ENCODE results near the gene IPMK. TPM values are rescaled to one million over a fixed set of nuclear protein-coding genes. Genes with fewer than 3 reads are reported as not detected.

The IPMK gene
- polyA plus RNA-seq (2012; ENCODE audit: insufficient read depth, insufficient read length): 2.8 TPM

DNA sequence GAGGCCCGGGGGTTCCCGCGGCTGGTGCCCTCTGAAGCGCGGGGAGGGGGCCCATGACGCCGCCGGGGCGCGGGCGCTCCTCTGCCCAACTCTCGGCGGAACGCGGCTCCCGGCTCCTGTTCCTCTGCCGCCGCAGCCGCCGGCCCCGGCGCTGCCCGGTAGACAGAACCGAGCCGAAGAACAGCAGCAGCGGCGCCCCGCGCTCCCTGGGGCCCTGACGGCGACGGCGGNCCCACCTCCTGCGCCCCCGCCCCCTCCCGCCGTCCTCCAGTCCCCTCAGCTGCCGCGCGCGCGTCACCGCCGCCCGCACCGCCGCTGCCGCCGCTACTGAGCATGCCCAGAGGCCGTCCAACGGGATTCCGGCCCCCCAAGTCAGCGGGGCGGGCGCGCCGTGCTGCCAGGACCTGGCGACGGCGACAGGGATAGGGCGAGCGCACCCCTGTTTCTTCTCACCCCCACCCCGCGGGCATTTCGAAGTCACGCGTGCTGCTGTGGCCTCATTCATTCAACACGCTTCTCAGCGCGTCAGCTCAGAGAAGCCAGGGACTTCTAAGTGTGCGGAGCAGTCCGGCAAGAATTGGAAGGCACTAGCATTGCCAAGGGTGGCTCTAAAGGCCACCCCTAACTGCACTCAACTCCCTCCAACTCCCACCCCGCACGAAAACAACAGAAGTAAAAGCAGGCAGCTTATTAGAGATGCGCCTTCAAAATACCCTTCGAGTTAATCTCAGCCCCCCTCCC is at the start of gene IPMK:
IPMK (minus strand) TSS at position 182 of the 741 bp plus-strand sequence. CDS start 283 bp downstream, outside the sequence.
- peak; percentile 78 for DNase-seq (ENCODE audit: low read depth, low spot score)
- H3K4me3 ChIP-seq (ENCODE audit: low read length): peak within 1 kb of the TSS; percentile 95

DNA sequence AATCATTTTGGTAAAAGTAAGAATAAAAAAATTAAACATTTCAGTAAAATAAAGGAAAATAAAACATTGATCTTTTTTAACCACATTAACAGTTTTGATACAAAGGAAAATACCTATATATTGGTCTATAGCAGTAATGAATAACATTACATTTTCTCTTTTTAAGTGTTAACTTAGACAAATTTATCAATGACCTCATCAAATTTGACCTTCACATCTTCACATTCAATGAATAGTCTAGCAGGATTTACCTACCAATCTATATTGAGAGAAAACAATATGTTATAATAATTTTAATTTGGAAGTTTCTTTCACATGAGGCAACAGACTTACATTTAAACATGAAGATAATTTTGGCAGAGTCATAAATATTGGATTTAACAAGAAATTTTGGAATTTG is 49.2 kb upstream of the IPMK start:
- no peak overlapping the region for H3K4me3 ChIP-seq (ENCODE audit: low read length)
- no peak for DNase-seq (ENCODE audit: low read depth, low spot score)

GRCh38 chr10:58311026-58311425 is 43.3 kb upstream of the IPMK start:
- no peak for DNase-seq (ENCODE audit: low read depth, low spot score)
- H3K4me3 ChIP-seq (ENCODE audit: low read length): no peak overlapping the region

- H3K4me3 ChIP-seq (ENCODE audit: low read length): no peak overlapping the region
- no peak for DNase-seq (ENCODE audit: low read depth, low spot score)
Observed at GRCh38 chr10:58307676-58308075, 40.0 kb upstream of the IPMK start.

DNA sequence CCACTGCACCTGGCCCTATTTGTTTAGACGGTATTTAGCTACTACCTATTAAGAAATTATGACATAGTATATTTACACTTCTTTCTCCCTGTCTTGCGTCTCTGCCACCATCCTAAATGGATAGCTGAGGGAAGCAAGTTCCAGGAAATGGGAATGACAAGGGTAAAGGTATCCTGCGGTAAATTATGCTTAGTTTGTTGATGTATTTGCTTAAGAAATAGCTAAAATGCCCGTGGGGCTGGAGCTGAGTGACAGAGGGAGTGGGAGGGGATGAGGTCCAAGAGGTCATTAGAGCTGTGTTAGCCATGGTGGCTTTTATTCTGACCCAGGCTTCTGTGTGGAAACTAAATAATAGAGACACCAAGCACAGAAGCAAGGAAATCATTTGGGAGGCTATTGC is 38.1 kb upstream of the IPMK start:
- DNase-seq (ENCODE audit: low read depth, low spot score): no peak

DNA sequence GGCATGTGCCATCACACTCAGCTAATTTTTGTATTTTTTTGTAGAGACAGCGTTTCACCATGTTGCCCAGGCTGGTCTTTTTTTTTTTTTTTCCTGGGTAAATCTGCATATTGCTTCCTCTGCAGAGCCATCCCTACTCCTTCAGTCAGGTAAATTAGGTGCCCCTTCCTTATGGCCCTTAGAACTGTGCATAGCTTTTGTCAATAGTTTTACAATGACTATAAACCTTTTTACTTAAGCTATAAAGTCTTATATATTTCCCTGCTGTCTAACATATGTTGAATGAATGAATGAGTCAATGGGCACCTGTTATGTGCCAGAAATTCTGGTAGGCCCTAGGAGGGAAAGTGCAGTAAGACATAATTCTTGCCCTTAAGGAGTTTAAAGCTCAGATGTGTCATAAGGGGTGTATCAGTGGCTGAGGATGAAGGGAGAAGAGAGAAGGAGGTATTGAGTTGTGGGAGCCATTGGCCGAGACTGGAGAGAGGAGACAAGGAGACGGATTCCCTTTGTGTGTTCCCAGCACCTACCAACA is 36.5 kb upstream of the IPMK start:
- no peak overlapping the region for H3K4me3 ChIP-seq (ENCODE audit: low read length)
- no peak for DNase-seq (ENCODE audit: low read depth, low spot score)

More for the DNA sequence above, 38.1 kb upstream of the IPMK start:
- no peak overlapping the region for H3K4me3 ChIP-seq (ENCODE audit: low read length)

DNA sequence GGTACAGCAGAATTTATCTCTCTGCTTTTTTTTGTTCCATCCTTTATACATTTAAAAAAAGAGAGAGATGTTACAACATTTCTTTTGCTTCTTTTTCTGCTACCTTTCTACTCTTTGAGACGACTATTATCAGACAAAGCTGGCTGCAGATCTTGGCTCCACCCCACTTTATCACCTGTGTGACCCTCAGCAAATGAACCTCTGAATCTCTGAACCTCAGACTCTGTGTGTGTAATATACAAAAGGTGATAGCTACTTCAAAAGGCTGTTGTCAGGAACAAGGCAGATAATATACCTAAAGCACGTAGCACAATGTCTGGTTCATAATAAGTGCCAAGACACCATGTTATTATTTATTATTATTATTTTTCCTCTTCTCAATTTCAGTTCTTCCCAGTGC is 34.6 kb upstream of the IPMK start:
- DNase-seq (ENCODE audit: low read depth, low spot score): no peak
- H3K4me3 ChIP-seq (ENCODE audit: low read length): no peak overlapping the region

- no peak for DNase-seq (ENCODE audit: low read depth, low spot score)
- H3K4me3 ChIP-seq (ENCODE audit: low read length): no peak overlapping the region
Observed at GRCh38 chr10:58300676-58301075, 33.0 kb upstream of the IPMK start.

- peak; percentile 51 for DNase-seq (ENCODE audit: low read depth, low spot score)
- H3K4me3 ChIP-seq (ENCODE audit: low read length): no peak overlapping the region
Observed at GRCh38 chr10:58299580-58299979, 31.9 kb upstream of the IPMK start.

- no peak overlapping the region for H3K4me3 ChIP-seq (ENCODE audit: low read length)
- DNase-seq (ENCODE audit: low read depth, low spot score): no peak
Observed at GRCh38 chr10:58293989-58294388, 26.3 kb upstream of the IPMK start.

- no peak overlapping the region for H3K4me3 ChIP-seq (ENCODE audit: low read length)
- peak; percentile 47 for DNase-seq (ENCODE audit: low read depth, low spot score)
Observed at GRCh38 chr10:58291538-58292174, 24.0 kb upstream of the IPMK start.

- no peak overlapping the region for H3K4me3 ChIP-seq (ENCODE audit: low read length)
- peak; percentile 56 for DNase-seq (ENCODE audit: low read depth, low spot score)
Observed at GRCh38 chr10:58282615-58283014, 14.9 kb upstream of the IPMK start.

- no peak for DNase-seq (ENCODE audit: low read depth, low spot score)
- no peak overlapping the region for H3K4me3 ChIP-seq (ENCODE audit: low read length)
Observed at GRCh38 chr10:58281092-58281752, 13.5 kb upstream of the IPMK start.

- no peak overlapping the region for H3K4me3 ChIP-seq (ENCODE audit: low read length)
- no peak for DNase-seq (ENCODE audit: low read depth, low spot score)
Observed at GRCh38 chr10:58280477-58280876, 12.8 kb upstream of the IPMK start.

DNA sequence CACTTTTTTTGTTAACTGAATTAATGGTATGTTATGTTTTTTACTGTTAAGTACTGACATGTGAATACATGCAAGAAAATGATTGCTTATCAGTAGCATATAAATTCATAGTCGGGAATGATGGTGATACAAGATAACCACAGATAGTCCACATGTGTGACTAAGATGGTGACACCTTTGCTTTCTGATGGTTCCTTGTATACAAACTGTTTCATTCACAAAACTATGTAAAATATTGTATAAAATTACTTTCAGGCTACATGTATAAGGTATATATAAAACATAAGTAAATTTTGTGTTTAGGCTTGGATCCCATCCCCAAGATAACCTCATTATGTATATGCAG is 11.2 kb upstream of the IPMK start:
- H3K4me3 ChIP-seq (ENCODE audit: low read length): no peak overlapping the region
- DNase-seq (ENCODE audit: low read depth, low spot score): no peak

- H3K4me3 ChIP-seq (ENCODE audit: low read length): no peak overlapping the region
- DNase-seq (ENCODE audit: low read depth, low spot score): no peak
Observed at GRCh38 chr10:58278274-58278961, 10.7 kb upstream of the IPMK start.

- no peak overlapping the region for H3K4me3 ChIP-seq (ENCODE audit: low read length)
- no peak for DNase-seq (ENCODE audit: low read depth, low spot score)
Observed at GRCh38 chr10:58275908-58276307, 8.2 kb upstream of the IPMK start.

DNA sequence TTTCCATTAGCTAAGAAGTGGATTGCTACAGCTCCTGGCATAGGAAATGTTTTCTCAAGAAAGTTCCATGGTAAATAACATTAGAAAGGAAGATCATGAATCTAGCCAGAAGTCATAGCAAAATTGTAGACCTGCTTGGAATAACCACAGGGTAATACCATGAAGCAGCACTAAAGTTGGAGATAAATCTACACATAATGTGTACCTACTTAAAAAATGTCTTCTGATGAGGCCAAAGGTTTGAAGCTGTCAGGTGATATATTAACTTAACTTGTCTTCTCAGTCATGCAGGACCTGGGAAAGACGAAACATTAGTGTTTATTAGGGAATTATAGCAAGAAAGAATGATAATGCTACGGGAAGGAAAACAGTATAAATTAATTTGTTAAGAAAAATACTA is 7.6 kb upstream of the IPMK start:
- DNase-seq (ENCODE audit: low read depth, low spot score): no peak
- H3K4me3 ChIP-seq (ENCODE audit: low read length): no peak overlapping the region

GRCh38 chr10:58269782-58270290 is 2.1 kb upstream of the IPMK start:
- H3K4me3 ChIP-seq (ENCODE audit: low read length): peak overlapping the region; percentile 95

More at GRCh38 chr10:58269782-58270290, 2.1 kb upstream of the IPMK start:
- DNase-seq (ENCODE audit: low read depth, low spot score): no peak

Measured in Jurkat, Clone E6-1 (cell line).